WTC11 (cell line): ENCODE measurements around the gene HBZ. TPM values are rescaled to one million over a fixed set of nuclear protein-coding genes. Genes with fewer than 3 reads are reported as not detected.
A peak's percentile ranks its signal among the peaks of the same experiment; 100 is the strongest.
"Not testable (repeated sequence)": the region's sequence is repeated elsewhere in the genome, so short reads cannot be mapped to it uniquely, and the experiment has no call there.

Source experiments
- ATAC-seq: fragments of 200-7000 bp; cut with Tn5 transposase; 2 replicates; pipeline ENCODE4 v1.10.0; 2021; ENCODE audit warnings: mild to moderate bottlenecking, moderate library complexity
- CTCF ChIA-PET: fragments of 300-600 bp; sonication (Branson Sonifier 250); formaldehyde crosslinking; loops from one replicate; lab custom pipeline; 2021; ENCODE audit warnings: antibody characterized with exemption; lab: Charles Lee
- POLR2A ChIA-PET: fragments of 350-600 bp; sonication (Branson Sonifier 250); formaldehyde crosslinking; loops from one replicate; lab custom pipeline; 2021; ENCODE audit warnings: antibody characterized with exemption; lab: Charles Lee
- DNase-seq: peaks from one replicate; pipeline ENCODE4 v3.0.0; 2021; ENCODE audit warnings: low spot score
- H3K27ac Mint-ChIP-seq: 2 replicates; pipeline ENCODE4 v1.8.0; 2021; ENCODE audit warnings: mixed read lengths
- H3K27me3 Mint-ChIP-seq: 2 replicates; pipeline ENCODE4 v1.8.0; 2021; ENCODE audit warnings: low read depth, mild to moderate bottlenecking, moderate library complexity, mixed read lengths
- H3K36me3 Mint-ChIP-seq: 2 replicates; pipeline ENCODE4 v1.8.0; 2021; ENCODE audit warnings: mixed read lengths
- H3K4me1 Mint-ChIP-seq: 2 replicates; pipeline ENCODE4 v1.8.0; 2022; ENCODE audit warnings: mixed read lengths
- H3K4me3 Mint-ChIP-seq: 2 replicates; pipeline ENCODE4 v1.8.0; 2021; ENCODE audit warnings: mild to moderate bottlenecking, moderate library complexity, mixed read lengths
- H3K9me3 Mint-ChIP-seq: 2 replicates; pipeline ENCODE4 v1.8.0; 2021; ENCODE audit warnings: mixed read lengths
- CREB1 ChIP-seq: sonication (generic); formaldehyde crosslinking; IDR thresholded peaks from 2 replicates; pipeline ENCODE4 v1.8.0; 2023; ENCODE audit warnings: mild to moderate bottlenecking, missing genetic modification reagents
- ESRRA ChIP-seq: sonication (generic); formaldehyde crosslinking; IDR thresholded peaks from 2 replicates; pipeline ENCODE4 v1.8.1; 2022; ENCODE audit warnings: mild to moderate bottlenecking, missing genetic modification reagents, borderline replicate concordance
- ETV6 ChIP-seq: sonication (generic); formaldehyde crosslinking; IDR thresholded peaks from 2 replicates; pipeline ENCODE4 v1.8.1; 2022; ENCODE audit warnings: mild to moderate bottlenecking, missing genetic modification reagents
- HMGA2 ChIP-seq: fragments of 250-450 bp; sonication (Bioruptor Pico); IDR thresholded peaks from 2 replicates; pipeline ENCODE4 v1.4.0; 2021; ENCODE audit warnings: mild to moderate bottlenecking, moderate library complexity
- IRF2 ChIP-seq: sonication (generic); formaldehyde crosslinking; IDR thresholded peaks from 2 replicates; pipeline ENCODE4 v1.8.0; 2022; ENCODE audit warnings: low read depth, missing genetic modification reagents, borderline replicate concordance
- JUN ChIP-seq: sonication (generic); formaldehyde crosslinking; IDR thresholded peaks from 2 replicates; pipeline ENCODE4 v1.8.0; 2023; ENCODE audit warnings: mild to moderate bottlenecking, missing genetic modification reagents
- KAT7 ChIP-seq: sonication (generic); formaldehyde crosslinking; IDR thresholded peaks from 2 replicates; pipeline ENCODE4 v1.8.1; 2023; ENCODE audit warnings: missing genetic modification reagents, mild to moderate bottlenecking, borderline replicate concordance
- MYBL2 ChIP-seq: sonication (generic); formaldehyde crosslinking; IDR thresholded peaks from 2 replicates; pipeline ENCODE4 v1.8.1; 2023; ENCODE audit warnings: mild to moderate bottlenecking, moderate library complexity, missing genetic modification reagents
- NFE2L1 ChIP-seq: sonication (generic); formaldehyde crosslinking; IDR thresholded peaks from 2 replicates; pipeline ENCODE4 v1.8.1; 2023; ENCODE audit warnings: missing genetic modification reagents
- NR2C2 ChIP-seq: sonication (generic); formaldehyde crosslinking; IDR thresholded peaks from 2 replicates; pipeline ENCODE4 v1.8.0; 2022; ENCODE audit warnings: mild to moderate bottlenecking, missing genetic modification reagents
- NR3C1 ChIP-seq: sonication (generic); formaldehyde crosslinking; conservative IDR thresholded peaks from 2 replicates; pipeline ENCODE4 v1.8.1; 2023; ENCODE audit warnings: low read depth, mild to moderate bottlenecking, missing genetic modification reagents
- SMAD3 ChIP-seq: sonication (generic); formaldehyde crosslinking; IDR thresholded peaks from 2 replicates; pipeline ENCODE4 v1.8.0; 2022; ENCODE audit warnings: missing genetic modification reagents, mild to moderate bottlenecking, borderline replicate concordance
- TP53 ChIP-seq: sonication (generic); formaldehyde crosslinking; IDR thresholded peaks from 2 replicates; pipeline ENCODE4 v1.8.1; 2023; ENCODE audit warnings: mild to moderate bottlenecking, missing genetic modification reagents
- ZNF232 ChIP-seq: sonication (generic); formaldehyde crosslinking; IDR thresholded peaks from 2 replicates; pipeline ENCODE4 v1.8.0; 2022; ENCODE audit warnings: mild to moderate bottlenecking, missing genetic modification reagents
- ZNF423 ChIP-seq: fragments of 250-450 bp; sonication (Bioruptor Pico); IDR thresholded peaks from 2 replicates; pipeline ENCODE4 v2.1.2; 2022; ENCODE audit warnings: mild to moderate bottlenecking, moderate library complexity
- ZNF671 ChIP-seq: fragments of 250-450 bp; sonication (Bioruptor Pico); IDR thresholded peaks from 2 replicates; pipeline ENCODE4 v1.8.0; 2021; ENCODE audit warnings: mild to moderate bottlenecking
- total RNA-seq: library from RNA; stranded (reverse); gene quantifications from 3 replicates; pipeline ENCODE4 v1.2.3, GENCODE V29; 2021
- TF ChIP-seq, protein P1 (sequence below): sonication (generic); formaldehyde crosslinking; IDR thresholded peaks from 2 replicates; pipeline ENCODE4 v1.8.1; 2023; ENCODE audit warnings: mild to moderate bottlenecking, missing genetic modification reagents
- TF ChIP-seq, protein P2 (sequence below): fragments of 250-450 bp; sonication (Bioruptor Pico); IDR thresholded peaks from 2 replicates; pipeline ENCODE4 v2.1.2; 2022; ENCODE audit warnings: mild to moderate bottlenecking, moderate library complexity
- TF ChIP-seq, protein P3 (sequence below): sonication (generic); formaldehyde crosslinking; IDR thresholded peaks from 2 replicates; pipeline ENCODE4 v1.8.0; 2022; ENCODE audit warnings: mild to moderate bottlenecking, missing genetic modification reagents
- TF ChIP-seq, protein P4 (sequence below): sonication (generic); formaldehyde crosslinking; IDR thresholded peaks from 2 replicates; pipeline ENCODE4 v1.8.0; 2023; ENCODE audit warnings: mild to moderate bottlenecking, missing genetic modification reagents

The HBZ gene
- total RNA-seq, 1 experiment from 2014 or later: 0.52 TPM

DNA sequence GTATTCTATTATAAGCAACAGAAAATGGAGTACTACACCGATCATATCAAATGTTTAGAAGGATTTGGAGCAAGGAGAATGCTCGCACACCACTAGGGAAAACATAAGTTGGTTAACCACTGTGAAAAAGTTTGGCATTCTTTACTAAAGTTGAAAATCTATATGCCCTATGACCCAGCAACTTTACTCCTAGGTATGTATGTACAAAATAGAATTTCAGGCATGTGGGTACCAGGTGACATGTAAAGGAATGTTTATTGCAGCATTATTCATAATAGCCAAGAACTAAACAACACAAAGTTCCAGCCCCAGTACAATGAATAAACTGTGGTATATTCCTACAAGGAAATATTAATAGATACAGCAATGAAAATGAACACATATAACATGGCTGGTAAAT, 5.8 kb upstream of the HBZ start (continued):
- TF ChIP-seq, protein P1, sequence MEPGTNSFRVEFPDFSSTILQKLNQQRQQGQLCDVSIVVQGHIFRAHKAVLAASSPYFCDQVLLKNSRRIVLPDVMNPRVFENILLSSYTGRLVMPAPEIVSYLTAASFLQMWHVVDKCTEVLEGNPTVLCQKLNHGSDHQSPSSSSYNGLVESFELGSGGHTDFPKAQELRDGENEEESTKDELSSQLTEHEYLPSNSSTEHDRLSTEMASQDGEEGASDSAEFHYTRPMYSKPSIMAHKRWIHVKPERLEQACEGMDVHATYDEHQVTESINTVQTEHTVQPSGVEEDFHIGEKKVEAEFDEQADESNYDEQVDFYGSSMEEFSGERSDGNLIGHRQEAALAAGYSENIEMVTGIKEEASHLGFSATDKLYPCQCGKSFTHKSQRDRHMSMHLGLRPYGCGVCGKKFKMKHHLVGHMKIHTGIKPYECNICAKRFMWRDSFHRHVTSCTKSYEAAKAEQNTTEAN (CRISPR knock-in tag): no peak
- TF ChIP-seq, all 79 proteins: peak for 0

DNA sequence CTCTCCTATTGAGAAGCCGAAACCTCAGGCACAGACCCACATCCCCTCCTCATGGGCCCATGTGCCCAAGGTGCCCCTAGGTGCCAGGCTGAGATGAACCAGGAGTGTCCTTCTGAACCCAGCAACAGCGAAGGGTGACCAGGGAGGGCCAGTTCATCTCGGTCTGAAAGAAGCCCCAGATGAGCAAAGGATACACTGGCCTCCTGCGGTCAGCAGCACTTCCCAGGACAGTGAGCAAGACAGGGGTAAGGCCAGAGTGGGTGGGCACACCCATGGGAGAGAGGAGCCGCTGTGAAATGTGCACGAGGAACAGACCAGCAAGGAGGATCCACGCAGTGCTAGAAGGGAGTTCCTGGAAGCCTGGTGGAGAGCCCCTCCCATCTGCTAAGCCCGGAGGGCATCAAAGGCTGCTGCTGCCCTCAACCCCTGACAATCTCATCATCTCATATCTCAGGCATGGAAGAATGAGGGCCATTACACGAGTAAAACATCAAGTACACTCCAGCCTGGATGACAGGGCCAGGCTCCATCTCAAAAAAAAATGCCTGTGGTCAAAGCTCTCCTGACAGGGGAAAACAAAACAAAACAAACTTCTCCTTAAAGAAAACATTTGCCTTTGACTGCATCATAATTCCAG, 3.3 kb upstream of the HBZ start:
- H3K36me3 Mint-ChIP-seq: no peaks in the 10 kb centered on the region
- H3K4me3 Mint-ChIP-seq: no peak overlapping the region
- no peaks in the 10 kb centered on the region for H3K9me3 Mint-ChIP-seq
- CTCF ChIA-PET: interaction anchor here (0.8 to 1.6 kb wide), 2 partner anchors 31 to 42 kb away, joined by 5 to 8 read pairs; no protein-coding TSS in a partner anchor
- peaks cover 65% of the 10 kb centered on the region for H3K27me3 Mint-ChIP-seq
- DNase-seq (no peak), ATAC-seq (no peak)
- TF ChIP-seq NR3C1 (CRISPR knock-in tag) (no peak), TP53 (CRISPR knock-in tag) (no peak), IRF2 (CRISPR knock-in tag) (no peak), NFE2L1 (CRISPR knock-in tag) (no peak), SMAD3 (CRISPR knock-in tag) (no peak), NR2C2 (CRISPR knock-in tag) (no peak), ZNF423 (no peak), JUN (no peak), ETV6 (CRISPR knock-in tag) (no peak), ZNF671 (no peak), HMGA2 (no peak), ESRRA (CRISPR knock-in tag) (no peak), ZNF232 (CRISPR knock-in tag) (no peak), KAT7 (CRISPR knock-in tag) (no peak), CREB1 (no peak), MYBL2 (CRISPR knock-in tag) (no peak)
- TF ChIP-seq, protein P2, sequence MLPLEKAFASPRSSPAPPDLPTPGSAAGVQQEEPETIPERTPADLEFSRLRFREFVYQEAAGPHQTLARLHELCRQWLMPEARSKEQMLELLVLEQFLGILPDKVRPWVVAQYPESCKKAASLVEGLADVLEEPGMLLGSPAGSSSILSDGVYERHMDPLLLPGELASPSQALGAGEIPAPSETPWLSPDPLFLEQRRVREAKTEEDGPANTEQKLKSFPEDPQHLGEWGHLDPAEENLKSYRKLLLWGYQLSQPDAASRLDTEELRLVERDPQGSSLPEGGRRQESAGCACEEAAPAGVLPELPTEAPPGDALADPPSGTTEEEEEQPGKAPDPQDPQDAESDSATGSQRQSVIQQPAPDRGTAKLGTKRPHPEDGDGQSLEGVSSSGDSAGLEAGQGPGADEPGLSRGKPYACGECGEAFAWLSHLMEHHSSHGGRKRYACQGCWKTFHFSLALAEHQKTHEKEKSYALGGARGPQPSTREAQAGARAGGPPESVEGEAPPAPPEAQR (CRISPR knock-in tag): no peak
- TF ChIP-seq, protein P3, sequence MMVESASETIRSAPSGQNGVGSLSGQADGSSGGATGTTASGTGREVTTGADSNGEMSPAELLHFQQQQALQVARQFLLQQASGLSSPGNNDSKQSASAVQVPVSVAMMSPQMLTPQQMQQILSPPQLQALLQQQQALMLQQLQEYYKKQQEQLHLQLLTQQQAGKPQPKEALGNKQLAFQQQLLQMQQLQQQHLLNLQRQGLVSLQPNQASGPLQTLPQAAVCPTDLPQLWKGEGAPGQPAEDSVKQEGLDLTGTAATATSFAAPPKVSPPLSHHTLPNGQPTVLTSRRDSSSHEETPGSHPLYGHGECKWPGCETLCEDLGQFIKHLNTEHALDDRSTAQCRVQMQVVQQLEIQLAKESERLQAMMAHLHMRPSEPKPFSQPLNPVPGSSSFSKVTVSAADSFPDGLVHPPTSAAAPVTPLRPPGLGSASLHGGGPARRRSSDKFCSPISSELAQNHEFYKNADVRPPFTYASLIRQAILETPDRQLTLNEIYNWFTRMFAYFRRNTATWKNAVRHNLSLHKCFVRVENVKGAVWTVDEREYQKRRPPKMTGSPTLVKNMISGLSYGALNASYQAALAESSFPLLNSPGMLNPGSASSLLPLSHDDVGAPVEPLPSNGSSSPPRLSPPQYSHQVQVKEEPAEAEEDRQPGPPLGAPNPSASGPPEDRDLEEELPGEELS (CRISPR knock-in tag): no peak
- TF ChIP-seq, protein P4, sequence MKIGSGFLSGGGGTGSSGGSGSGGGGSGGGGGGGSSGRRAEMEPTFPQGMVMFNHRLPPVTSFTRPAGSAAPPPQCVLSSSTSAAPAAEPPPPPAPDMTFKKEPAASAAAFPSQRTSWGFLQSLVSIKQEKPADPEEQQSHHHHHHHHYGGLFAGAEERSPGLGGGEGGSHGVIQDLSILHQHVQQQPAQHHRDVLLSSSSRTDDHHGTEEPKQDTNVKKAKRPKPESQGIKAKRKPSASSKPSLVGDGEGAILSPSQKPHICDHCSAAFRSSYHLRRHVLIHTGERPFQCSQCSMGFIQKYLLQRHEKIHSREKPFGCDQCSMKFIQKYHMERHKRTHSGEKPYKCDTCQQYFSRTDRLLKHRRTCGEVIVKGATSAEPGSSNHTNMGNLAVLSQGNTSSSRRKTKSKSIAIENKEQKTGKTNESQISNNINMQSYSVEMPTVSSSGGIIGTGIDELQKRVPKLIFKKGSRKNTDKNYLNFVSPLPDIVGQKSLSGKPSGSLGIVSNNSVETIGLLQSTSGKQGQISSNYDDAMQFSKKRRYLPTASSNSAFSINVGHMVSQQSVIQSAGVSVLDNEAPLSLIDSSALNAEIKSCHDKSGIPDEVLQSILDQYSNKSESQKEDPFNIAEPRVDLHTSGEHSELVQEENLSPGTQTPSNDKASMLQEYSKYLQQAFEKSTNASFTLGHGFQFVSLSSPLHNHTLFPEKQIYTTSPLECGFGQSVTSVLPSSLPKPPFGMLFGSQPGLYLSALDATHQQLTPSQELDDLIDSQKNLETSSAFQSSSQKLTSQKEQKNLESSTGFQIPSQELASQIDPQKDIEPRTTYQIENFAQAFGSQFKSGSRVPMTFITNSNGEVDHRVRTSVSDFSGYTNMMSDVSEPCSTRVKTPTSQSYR (CRISPR knock-in tag): no peak
- no peaks in the 10 kb centered on the region for H3K4me1 Mint-ChIP-seq
- POLR2A ChIA-PET: no interaction called here
- H3K27ac Mint-ChIP-seq: no peak overlapping the region

DNA sequence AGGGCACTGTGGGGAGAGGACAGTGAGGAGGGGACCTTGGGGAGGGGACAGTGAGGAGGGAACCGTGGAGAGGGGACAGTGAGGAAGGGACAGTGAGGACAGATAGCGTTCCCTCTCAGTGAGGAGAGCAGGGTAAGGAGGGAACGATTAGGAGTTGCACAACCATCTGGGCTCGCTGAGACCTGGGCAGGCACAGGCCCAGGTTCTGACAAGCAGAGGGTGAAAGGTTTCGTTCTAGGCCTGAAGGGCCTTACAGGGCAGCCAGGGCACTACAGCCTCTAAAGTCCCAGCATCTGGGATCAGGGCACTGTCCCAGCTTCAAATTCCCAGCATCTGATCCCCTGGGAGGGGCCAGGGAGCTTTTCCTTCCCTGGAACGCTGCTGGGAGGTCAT, 681 bp downstream of the HBZ start:
- CTCF ChIA-PET, H3K27ac Mint-ChIP-seq, H3K36me3 Mint-ChIP-seq, POLR2A ChIA-PET, DNase-seq, H3K9me3 Mint-ChIP-seq, H3K4me1 Mint-ChIP-seq: not testable (repeated sequence)
- peak overlapping the region; percentile 53 for H3K4me3 Mint-ChIP-seq
- H3K27me3 Mint-ChIP-seq: peaks cover 90% of the 10 kb centered on the region
- ATAC-seq: peak; percentile 44

DNA sequence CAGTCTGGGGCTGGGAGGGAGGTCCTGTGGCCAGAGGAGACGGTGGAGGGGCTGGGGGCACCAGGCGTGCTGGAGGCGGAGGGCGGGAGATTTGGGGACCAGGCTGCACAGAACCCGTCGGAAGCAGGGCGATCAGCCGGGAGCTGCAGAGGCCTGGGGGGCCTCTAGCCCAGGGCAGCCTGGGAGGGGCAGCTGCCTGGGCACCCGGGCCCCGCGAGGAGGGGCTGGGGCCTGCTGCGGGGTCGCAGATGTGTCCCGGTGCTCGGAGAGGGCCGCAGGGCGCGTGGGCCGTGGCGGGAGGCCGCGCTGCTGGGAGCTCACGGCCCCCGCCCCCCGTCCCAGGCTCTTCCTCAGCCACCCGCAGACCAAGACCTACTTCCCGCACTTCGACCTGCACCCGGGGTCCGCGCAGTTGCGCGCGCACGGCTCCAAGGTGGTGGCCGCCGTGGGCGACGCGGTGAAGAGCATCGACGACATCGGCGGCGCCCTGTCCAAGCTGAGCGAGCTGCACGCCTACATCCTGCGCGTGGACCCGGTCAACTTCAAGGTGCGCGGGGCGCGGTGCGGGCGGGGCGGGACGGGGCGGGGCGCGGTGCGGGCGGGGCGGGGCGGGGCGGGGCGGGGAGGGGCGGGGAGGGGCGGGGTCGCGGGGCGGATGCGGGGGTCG, 1.2 kb downstream of the HBZ start:
- H3K27ac Mint-ChIP-seq, H3K4me1 Mint-ChIP-seq, H3K9me3 Mint-ChIP-seq, H3K4me3 Mint-ChIP-seq, DNase-seq, H3K36me3 Mint-ChIP-seq, POLR2A ChIA-PET: not testable (repeated sequence)
- ATAC-seq: peak; percentile 49
- CTCF ChIA-PET: interaction anchor here (0.9 to 2.3 kb wide), 2 partner anchors 27 to 46 kb away, joined by 4 to 8 read pairs; partner anchors contain the start of gene HBQ1
- peaks cover 89% of the 10 kb centered on the region for H3K27me3 Mint-ChIP-seq
